Measurements from ENCODE around the gene MILR1. TPM values are rescaled to one million over a fixed set of nuclear protein-coding genes. Genes with fewer than 3 reads are reported as not detected.
"Not testable (repeated sequence)": the region's sequence is repeated elsewhere in the genome, so short reads cannot be mapped to it uniquely, and the experiment has no call there.

MILR1 gene
- total RNA-seq, 1 donor from 2014 or later, result 2.5 TPM

DNA sequence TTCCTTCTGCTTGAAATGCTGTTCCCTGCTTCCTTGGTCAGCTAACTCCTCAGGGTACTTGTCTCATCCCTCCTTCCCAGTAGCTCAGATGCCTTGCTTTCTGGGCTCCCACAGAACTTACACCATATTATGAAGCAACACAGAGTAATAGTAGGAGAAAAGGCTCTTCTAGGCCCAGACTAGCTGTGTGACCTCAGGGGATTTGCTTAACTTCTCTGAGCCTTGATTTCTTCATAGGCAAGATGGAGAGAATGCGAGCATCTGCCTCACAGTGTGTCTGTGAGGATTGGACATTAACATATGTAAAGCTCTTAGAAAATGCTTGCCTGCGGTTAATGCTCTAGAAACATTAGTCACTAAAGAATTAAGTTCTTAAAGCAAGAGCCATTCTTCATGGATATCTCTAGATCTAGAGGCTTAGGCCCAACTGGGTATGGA is 36.0 kb upstream of the MILR1 start:
- no peaks in the 10 kb centered on the region for H3K9me3 ChIP-seq (replicated peaks)
- peak overlapping the region; percentile 42 for H3K4me3 ChIP-seq
- TF ChIP-seq, protein P1, sequence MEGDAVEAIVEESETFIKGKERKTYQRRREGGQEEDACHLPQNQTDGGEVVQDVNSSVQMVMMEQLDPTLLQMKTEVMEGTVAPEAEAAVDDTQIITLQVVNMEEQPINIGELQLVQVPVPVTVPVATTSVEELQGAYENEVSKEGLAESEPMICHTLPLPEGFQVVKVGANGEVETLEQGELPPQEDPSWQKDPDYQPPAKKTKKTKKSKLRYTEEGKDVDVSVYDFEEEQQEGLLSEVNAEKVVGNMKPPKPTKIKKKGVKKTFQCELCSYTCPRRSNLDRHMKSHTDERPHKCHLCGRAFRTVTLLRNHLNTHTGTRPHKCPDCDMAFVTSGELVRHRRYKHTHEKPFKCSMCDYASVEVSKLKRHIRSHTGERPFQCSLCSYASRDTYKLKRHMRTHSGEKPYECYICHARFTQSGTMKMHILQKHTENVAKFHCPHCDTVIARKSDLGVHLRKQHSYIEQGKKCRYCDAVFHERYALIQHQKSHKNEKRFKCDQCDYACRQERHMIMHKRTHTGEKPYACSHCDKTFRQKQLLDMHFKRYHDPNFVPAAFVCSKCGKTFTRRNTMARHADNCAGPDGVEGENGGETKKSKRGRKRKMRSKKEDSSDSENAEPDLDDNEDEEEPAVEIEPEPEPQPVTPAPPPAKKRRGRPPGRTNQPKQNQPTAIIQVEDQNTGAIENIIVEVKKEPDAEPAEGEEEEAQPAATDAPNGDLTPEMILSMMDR (IDR thresholded peaks at IDR 0.05; ENCODE audit: borderline replicate concordance), result no peak
- no peak for DNase-seq
- no peaks in the 10 kb centered on the region for H3K27me3 ChIP-seq (ENCODE audit: low read depth)
- H3K27ac ChIP-seq (replicated peaks), result peak overlapping the region; percentile 80
- H3K4me1 ChIP-seq, result peaks cover 27% of the 10 kb centered on the region
- intact Hi-C loops (cut with micrococcal nuclease), result no loop called here
- H3K36me3 ChIP-seq, result no peaks in the 10 kb centered on the region

DNA sequence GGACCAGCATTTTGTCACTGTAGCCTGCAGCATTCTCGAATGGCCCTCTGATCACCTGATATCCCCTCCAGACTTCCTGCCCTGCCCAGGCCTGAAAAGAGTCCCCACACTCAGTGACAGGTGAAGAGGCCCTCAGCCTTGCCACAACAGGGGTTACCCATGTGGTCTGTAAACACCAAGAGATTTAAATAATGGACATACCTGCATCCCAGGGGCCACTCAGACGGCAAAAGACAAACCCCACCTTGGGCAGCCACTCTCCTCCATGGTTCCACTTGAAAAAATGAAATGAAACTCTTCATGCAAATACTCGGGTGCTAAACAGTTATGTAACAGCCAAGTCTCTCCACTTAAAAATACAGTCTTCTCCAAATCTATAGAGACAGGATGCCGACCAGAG is 35.4 kb upstream of the MILR1 start:
- TF ChIP-seq, protein P1 (IDR thresholded peaks at IDR 0.05; ENCODE audit: borderline replicate concordance), result no peak
- peak overlapping the region; percentile 80 for H3K27ac ChIP-seq (replicated peaks)
- no peak for DNase-seq
- intact Hi-C loops (cut with micrococcal nuclease), result no loop called here
- peaks cover 29% of the 10 kb centered on the region for H3K4me1 ChIP-seq
- no peaks in the 10 kb centered on the region for H3K36me3 ChIP-seq
- H3K4me3 ChIP-seq, result peak overlapping the region; percentile 29
- no peaks in the 10 kb centered on the region for H3K27me3 ChIP-seq (ENCODE audit: low read depth)
- no peaks in the 10 kb centered on the region for H3K9me3 ChIP-seq (replicated peaks)

DNA sequence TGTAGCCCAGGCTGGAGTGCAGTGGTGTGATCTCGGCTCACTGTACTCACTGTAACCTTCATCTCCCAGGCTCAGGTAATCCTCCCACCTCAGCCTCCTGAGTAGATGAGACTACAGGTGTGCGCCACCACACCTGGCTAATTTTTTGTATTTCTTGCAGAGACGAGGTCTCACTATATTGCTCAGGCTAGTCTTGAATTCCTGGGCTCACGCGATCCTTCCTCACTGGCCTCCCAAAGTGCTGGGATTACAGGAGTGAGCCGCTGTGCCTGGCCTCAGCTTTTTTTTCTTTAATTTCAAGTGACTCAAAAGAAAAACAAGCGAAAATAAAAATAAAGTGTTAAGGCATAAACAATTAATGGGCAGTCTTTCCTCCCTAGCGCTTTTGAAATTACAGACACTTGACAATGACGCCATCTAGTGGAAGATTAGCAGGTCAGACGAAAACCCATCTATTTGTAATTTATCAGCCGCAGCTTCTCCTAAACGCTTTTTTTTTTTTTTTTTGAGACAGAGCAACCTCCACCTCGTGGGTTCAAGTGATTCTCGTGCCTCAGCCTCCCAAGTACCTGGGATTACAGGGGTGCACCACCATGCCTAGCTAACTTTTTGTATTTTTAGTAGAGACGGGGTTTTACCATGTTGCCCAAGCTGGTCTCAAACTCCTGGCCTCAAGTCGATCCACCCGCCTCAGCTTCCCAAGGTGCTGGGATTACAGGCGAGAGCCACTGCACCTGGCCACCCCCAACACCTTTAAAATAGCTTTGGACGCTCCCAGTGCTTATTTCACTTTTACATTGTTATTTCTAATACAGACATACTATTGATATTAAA is 30.2 kb upstream of the MILR1 start:
- Histone ChIP-seq H3K4me1 (peaks cover 11% of the 10 kb centered on the region), H3K36me3 (no peaks in the 10 kb centered on the region), H3K4me3 (no peak overlapping the region), H3K27me3 (ENCODE audit: low read depth) (no peaks in the 10 kb centered on the region), H3K9me3 (replicated peaks) (no peaks in the 10 kb centered on the region), H3K27ac (replicated peaks) (peak overlapping the region; percentile 44)
- TF ChIP-seq, protein P1 (IDR thresholded peaks at IDR 0.05; ENCODE audit: borderline replicate concordance), result peak; percentile 89
- intact Hi-C loops (cut with micrococcal nuclease), result loop anchor here (2.0 to 5.0 kb wide), 2 partner anchors 96 to 112 kb away; no protein-coding TSS in a partner anchor
- DNase-seq, result no peak

DNA sequence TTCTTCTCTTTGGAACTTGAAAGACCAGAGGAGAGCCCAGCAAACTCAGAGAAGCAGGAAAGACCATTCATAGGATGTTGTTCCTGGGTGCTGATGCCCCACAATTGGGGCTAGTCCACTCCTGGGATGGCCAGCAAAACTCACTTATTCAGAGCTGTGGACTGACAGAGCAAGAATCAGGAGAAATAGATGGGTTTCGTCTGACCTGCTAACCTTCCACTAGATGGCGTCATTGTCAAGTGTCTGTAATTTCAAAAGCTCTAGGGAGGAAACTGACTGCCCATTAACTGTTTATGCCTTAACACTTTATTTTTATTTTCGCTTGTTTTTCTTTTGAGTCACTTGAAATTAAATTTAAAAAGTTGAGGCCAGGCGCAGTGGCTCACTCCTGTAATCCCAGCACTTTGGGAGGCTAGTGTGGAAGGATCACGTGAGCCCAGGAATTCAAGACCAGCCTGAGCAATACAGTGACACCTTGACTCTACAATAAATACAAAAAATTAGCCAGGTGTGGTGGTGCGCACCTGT is 28.7 kb upstream of the MILR1 start:
- peaks cover 4% of the 10 kb centered on the region for H3K27me3 ChIP-seq (ENCODE audit: low read depth)
- H3K4me1 ChIP-seq, result peaks cover 11% of the 10 kb centered on the region
- intact Hi-C loops (cut with micrococcal nuclease), result loop anchor here (5.0 kb wide), 2 partner anchors 67 to 227 kb away; no protein-coding TSS in a partner anchor
- no peak overlapping the region for H3K4me3 ChIP-seq
- H3K9me3 ChIP-seq (replicated peaks), result no peaks in the 10 kb centered on the region
- no peak for DNase-seq
- H3K36me3 ChIP-seq, result no peaks in the 10 kb centered on the region
- TF ChIP-seq, protein P1 (IDR thresholded peaks at IDR 0.05; ENCODE audit: borderline replicate concordance), result peak; percentile 85
- no peak overlapping the region for H3K27ac ChIP-seq (replicated peaks)

DNA sequence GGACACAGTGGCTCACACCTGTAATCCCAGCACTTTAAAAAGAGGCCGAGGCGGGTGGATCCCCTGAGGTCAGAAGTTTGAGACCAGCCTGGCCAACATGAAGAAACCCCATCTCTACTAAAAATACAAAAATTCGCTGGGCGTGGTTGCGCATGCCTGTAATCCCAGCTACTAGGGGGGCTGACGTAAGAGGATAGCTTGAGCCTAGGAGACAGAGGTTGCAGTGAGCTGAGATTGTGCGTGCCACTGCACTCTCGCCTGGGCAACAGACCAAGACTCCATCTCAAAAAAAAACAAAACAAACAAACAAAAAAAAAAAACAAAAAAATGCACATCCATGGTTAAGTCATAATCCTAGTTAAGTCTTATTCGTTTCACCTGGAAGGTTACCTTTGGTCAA is 26.8 kb upstream of the MILR1 start:
- H3K27me3 ChIP-seq (ENCODE audit: low read depth), result peaks cover 20% of the 10 kb centered on the region
- not testable (repeated sequence) for H3K27ac ChIP-seq (replicated peaks); H3K9me3 ChIP-seq (replicated peaks); DNase-seq; H3K4me3 ChIP-seq; H3K36me3 ChIP-seq
- intact Hi-C loops (cut with micrococcal nuclease), result loop anchor here (5.0 kb wide), 2 partner anchors 65 to 225 kb away; no protein-coding TSS in a partner anchor
- H3K4me1 ChIP-seq, result peaks cover 11% of the 10 kb centered on the region

DNA sequence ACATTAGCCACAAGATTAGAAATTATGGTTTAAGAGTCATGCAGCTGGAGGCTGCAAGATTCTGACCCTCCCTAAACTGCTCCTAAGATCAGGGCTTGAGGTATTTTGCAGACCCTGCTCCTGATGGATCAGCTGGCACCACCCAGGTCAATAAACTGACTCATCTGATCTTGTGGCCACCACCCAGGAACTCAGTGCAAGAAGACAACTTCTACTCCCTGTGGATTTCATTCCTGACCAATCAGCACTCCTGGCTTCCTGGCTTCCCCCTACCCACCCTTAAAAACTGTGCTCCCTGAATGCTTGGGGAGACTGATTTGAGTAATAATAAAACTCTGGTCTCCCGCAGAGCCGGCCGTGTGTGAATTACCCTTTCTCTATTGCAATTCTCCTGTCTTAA is 25.0 kb upstream of the MILR1 start:
- intact Hi-C loops (cut with micrococcal nuclease), result loop anchor here (5.0 kb wide), 2 partner anchors 63 to 223 kb away; no protein-coding TSS in a partner anchor

More for the DNA sequence above, 25.0 kb upstream of the MILR1 start:
- no peak for DNase-seq
- Histone ChIP-seq H3K4me1 (peaks cover 6% of the 10 kb centered on the region), H3K27ac (replicated peaks) (no peak overlapping the region), H3K9me3 (replicated peaks) (no peaks in the 10 kb centered on the region), H3K27me3 (ENCODE audit: low read depth) (peaks cover 26% of the 10 kb centered on the region), H3K4me3 (no peak overlapping the region), H3K36me3 (no peaks in the 10 kb centered on the region)
- TF ChIP-seq, protein P1 (IDR thresholded peaks at IDR 0.05; ENCODE audit: borderline replicate concordance), result no peak
